Measurements from ENCODE around the gene PDZRN4. TPM values are rescaled to one million over a fixed set of nuclear protein-coding genes. Genes with fewer than 3 reads are reported as not detected.
A peak's percentile ranks its signal among the peaks of the same experiment; 100 is the strongest.

PDZRN4 gene
- total and polyA plus RNA-seq, 12 donors: 0.28 to 2.3 (median 1.0) TPM

- Histone ChIP-seq H3K4me1 (replicated peaks in 1 of 2) (peaks cover 0 to 11% of the 10 kb centered on the region in 2 donors), H3K27ac (peak overlapping the region in 1 of 5 donors; percentile 3), H3K36me3 (replicated peaks in 1 of 2) (no peaks in the 10 kb centered on the region), H3K9me3 (replicated peaks in 1 of 3) (no peaks in the 10 kb centered on the region), H3K27me3 (no peaks in the 10 kb centered on the region), H3K4me3 (peak overlapping the region in 1 of 4 donors; percentile 35)
- peak in 1 of 7 donors; percentile 9 for DNase-seq
- intact Hi-C loops (cut with DNase I): no loop called here
- TF ChIP-seq POLR2A (IDR thresholded peaks at IDR 0.05): no peak
- TF ChIP-seq CTCF (IDR thresholded peaks at IDR 0.05): no peak
- WGBS, 4 donors: 6 to 14% (median 9%) methylated on average over 1 of the region's 1 CpG
These were observed 333.8 kb downstream of the PDZRN4 start for GRCh38 chr12:41521872-41522379.

GRCh38 chr12:41527062-41527461 is 338.9 kb downstream of the PDZRN4 start:
- no peak for TF ChIP-seq CTCF (IDR thresholded peaks at IDR 0.05)
- TF ChIP-seq POLR2A (IDR thresholded peaks at IDR 0.05): no peak
- intact Hi-C loops (cut with DNase I): no loop called here
- Histone ChIP-seq H3K4me3 (no peak overlapping the region), H3K4me1 (replicated peaks in 1 of 2) (peaks cover 0 to 5% of the 10 kb centered on the region in 2 donors), H3K27me3 (no peaks in the 10 kb centered on the region), H3K27ac (no peak overlapping the region), H3K9me3 (replicated peaks in 1 of 3) (no peaks in the 10 kb centered on the region), H3K36me3 (replicated peaks in 1 of 2) (no peaks in the 10 kb centered on the region)
- 84 to 88% (median 85%) methylated on average over 2 of the region's 2 CpGs for WGBS, 4 donors
- DNase-seq: no peak

- 66 to 78% (median 71%) methylated on average over 4 of the region's 4 CpGs for WGBS, 4 donors
- TF ChIP-seq CTCF (IDR thresholded peaks at IDR 0.05): no peak
- TF ChIP-seq POLR2A (IDR thresholded peaks at IDR 0.05): no peak
- no peak for DNase-seq
- H3K4me3 ChIP-seq: no peak overlapping the region
- intact Hi-C loops (cut with DNase I): no loop called here
- no peak overlapping the region for H3K27ac ChIP-seq
- H3K4me1 ChIP-seq (replicated peaks in 1 of 2): peaks cover 0 to under 1% of the 10 kb centered on the region in 2 donors
- no peaks in the 10 kb centered on the region for H3K36me3 ChIP-seq (replicated peaks in 1 of 2)
- H3K27me3 ChIP-seq: no peaks in the 10 kb centered on the region
- no peaks in the 10 kb centered on the region for H3K9me3 ChIP-seq (replicated peaks in 1 of 3)
These were observed 339.5 kb downstream of the PDZRN4 start for GRCh38 chr12:41527534-41528116.

GRCh38 chr12:41528874-41529273 is 340.8 kb downstream of the PDZRN4 start:
- 86 to 96% (median 91%) methylated on average over 3 of the region's 3 CpGs for WGBS, 4 donors
- H3K36me3 ChIP-seq (replicated peaks in 1 of 2): no peaks in the 10 kb centered on the region
- no peak for TF ChIP-seq CTCF (IDR thresholded peaks at IDR 0.05)
- TF ChIP-seq POLR2A (IDR thresholded peaks at IDR 0.05): no peak
- H3K27ac ChIP-seq: no peak overlapping the region
- no peaks in the 10 kb centered on the region for H3K27me3 ChIP-seq
- H3K9me3 ChIP-seq (replicated peaks in 1 of 3): no peaks in the 10 kb centered on the region
- no peaks in the 10 kb centered on the region for H3K4me1 ChIP-seq (replicated peaks in 1 of 2)
- no peak overlapping the region for H3K4me3 ChIP-seq
- DNase-seq: no peak
- intact Hi-C loops (cut with DNase I): no loop called here

All from adrenal gland (tissue), 12 donors.